ENCODE results near the gene PEAK1. TPM values are rescaled to one million over a fixed set of nuclear protein-coding genes. Genes with fewer than 3 reads are reported as not detected.

The PEAK1 gene
- total RNA-seq, 2 donors from 2014 or later, result 33.5 to 54.4 TPM

DNA sequence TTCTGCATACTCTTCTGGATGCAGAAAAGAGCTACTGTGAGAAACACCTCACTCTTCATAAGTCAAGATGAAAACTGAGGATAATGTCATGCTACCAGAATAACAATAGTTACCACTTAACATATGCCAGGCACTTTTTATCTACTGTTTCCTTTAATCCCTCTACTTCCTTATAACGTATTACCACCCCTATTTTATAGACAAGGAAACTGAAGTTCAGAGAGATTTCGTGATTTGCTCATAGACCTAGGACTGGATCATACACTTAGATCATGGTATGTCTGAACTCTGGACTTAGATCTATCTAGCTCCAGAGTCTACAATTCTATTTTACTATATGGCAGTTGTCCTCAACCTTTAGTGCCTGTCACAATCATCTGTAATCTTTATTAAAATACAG is 193.3 kb downstream of the PEAK1 start:
- Histone ChIP-seq H3K27me3 (no peaks in the 10 kb centered on the region), H3K4me3 (no peak overlapping the region), H3K36me3 (no peaks in the 10 kb centered on the region), H3K4me1 (no peaks in the 10 kb centered on the region), H3K9me3 (no peaks in the 10 kb centered on the region), H3K9ac (ENCODE audit: low read depth in 2 of 2, low read length in 2 of 2) (no peak overlapping the region), H3K27ac (peak overlapping the region; percentile 54)
- intact Hi-C loops (cut with DNase I), result no loop called here
- DNase-seq, result no peak
- TF ChIP-seq, protein P1, sequence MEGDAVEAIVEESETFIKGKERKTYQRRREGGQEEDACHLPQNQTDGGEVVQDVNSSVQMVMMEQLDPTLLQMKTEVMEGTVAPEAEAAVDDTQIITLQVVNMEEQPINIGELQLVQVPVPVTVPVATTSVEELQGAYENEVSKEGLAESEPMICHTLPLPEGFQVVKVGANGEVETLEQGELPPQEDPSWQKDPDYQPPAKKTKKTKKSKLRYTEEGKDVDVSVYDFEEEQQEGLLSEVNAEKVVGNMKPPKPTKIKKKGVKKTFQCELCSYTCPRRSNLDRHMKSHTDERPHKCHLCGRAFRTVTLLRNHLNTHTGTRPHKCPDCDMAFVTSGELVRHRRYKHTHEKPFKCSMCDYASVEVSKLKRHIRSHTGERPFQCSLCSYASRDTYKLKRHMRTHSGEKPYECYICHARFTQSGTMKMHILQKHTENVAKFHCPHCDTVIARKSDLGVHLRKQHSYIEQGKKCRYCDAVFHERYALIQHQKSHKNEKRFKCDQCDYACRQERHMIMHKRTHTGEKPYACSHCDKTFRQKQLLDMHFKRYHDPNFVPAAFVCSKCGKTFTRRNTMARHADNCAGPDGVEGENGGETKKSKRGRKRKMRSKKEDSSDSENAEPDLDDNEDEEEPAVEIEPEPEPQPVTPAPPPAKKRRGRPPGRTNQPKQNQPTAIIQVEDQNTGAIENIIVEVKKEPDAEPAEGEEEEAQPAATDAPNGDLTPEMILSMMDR (IDR thresholded peaks at IDR 0.05), result no peak

- Histone ChIP-seq H3K27ac (peak overlapping the region; percentile 54), H3K4me1 (no peaks in the 10 kb centered on the region), H3K9me3 (no peaks in the 10 kb centered on the region), H3K27me3 (no peaks in the 10 kb centered on the region), H3K4me3 (no peak overlapping the region), H3K36me3 (no peaks in the 10 kb centered on the region), H3K9ac (ENCODE audit: low read depth in 2 of 2, low read length in 2 of 2) (no peak overlapping the region)
- no peak for DNase-seq
- intact Hi-C loops (cut with DNase I), result no loop called here
- TF ChIP-seq, protein P1 (IDR thresholded peaks at IDR 0.05), result no peak
These were observed 194.3 kb downstream of the PEAK1 start for GRCh38 chr15:77225646-77226045.

- Histone ChIP-seq H3K9me3 (no peaks in the 10 kb centered on the region), H3K9ac (ENCODE audit: low read depth in 2 of 2, low read length in 2 of 2) (no peak overlapping the region), H3K4me1 (no peaks in the 10 kb centered on the region), H3K27ac (no peak overlapping the region), H3K4me3 (no peak overlapping the region), H3K27me3 (no peaks in the 10 kb centered on the region), H3K36me3 (no peaks in the 10 kb centered on the region)
- TF ChIP-seq, protein P1 (IDR thresholded peaks at IDR 0.05), result no peak
- intact Hi-C loops (cut with DNase I), result no loop called here
- DNase-seq, result no peak
These were observed 194.8 kb downstream of the PEAK1 start for GRCh38 chr15:77225088-77225487.

DNA sequence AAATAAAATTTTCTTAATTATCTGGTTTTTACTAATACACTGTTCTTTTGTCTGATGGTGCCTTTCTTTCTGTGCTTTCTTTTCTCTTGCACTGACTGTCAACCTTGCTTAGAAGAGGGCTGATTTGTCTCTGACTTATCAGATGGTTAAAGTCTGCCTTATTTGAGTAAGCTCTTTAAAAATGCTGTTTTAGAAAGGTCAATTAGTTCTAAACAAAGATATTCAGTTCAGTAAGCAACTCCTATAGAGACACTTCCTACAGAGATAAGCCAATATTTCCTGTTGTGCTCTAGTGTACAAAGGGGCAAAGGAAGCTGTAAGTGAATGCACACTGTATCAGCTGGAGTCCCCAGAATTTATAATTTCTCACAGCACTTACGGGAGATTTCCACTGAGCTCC is 195.6 kb downstream of the PEAK1 start:
- no peak for DNase-seq
- no peak overlapping the region for H3K9ac ChIP-seq (ENCODE audit: low read depth in 2 of 2, low read length in 2 of 2)

GRCh38 chr15:77221708-77222107 is 198.2 kb downstream of the PEAK1 start:
- intact Hi-C loops (cut with DNase I), result no loop called here
- Histone ChIP-seq H3K36me3 (no peaks in the 10 kb centered on the region), H3K27me3 (no peaks in the 10 kb centered on the region), H3K9me3 (no peaks in the 10 kb centered on the region), H3K4me1 (no peaks in the 10 kb centered on the region), H3K4me3 (no peak overlapping the region), H3K27ac (no peak overlapping the region), H3K9ac (ENCODE audit: low read depth in 2 of 2, low read length in 2 of 2) (no peak overlapping the region)
- no peak for DNase-seq
- TF ChIP-seq, protein P1 (IDR thresholded peaks at IDR 0.05), result no peak

More for the DNA sequence above, 195.6 kb downstream of the PEAK1 start:
- Histone ChIP-seq H3K9me3 (no peaks in the 10 kb centered on the region), H3K4me3 (no peak overlapping the region), H3K4me1 (no peaks in the 10 kb centered on the region), H3K27ac (no peak overlapping the region), H3K36me3 (no peaks in the 10 kb centered on the region), H3K27me3 (no peaks in the 10 kb centered on the region)
- intact Hi-C loops (cut with DNase I), result no loop called here
- TF ChIP-seq, protein P1 (IDR thresholded peaks at IDR 0.05), result no peak

GRCh38 chr15:77221174-77221573 is 198.7 kb downstream of the PEAK1 start:
- Histone ChIP-seq H3K27me3 (no peaks in the 10 kb centered on the region), H3K4me3 (no peak overlapping the region), H3K9ac (ENCODE audit: low read depth in 2 of 2, low read length in 2 of 2) (no peak overlapping the region), H3K36me3 (no peaks in the 10 kb centered on the region), H3K27ac (no peak overlapping the region), H3K4me1 (no peaks in the 10 kb centered on the region), H3K9me3 (no peaks in the 10 kb centered on the region)
- intact Hi-C loops (cut with DNase I), result no loop called here
- TF ChIP-seq, protein P1 (IDR thresholded peaks at IDR 0.05), result no peak
- DNase-seq, result no peak

Measured in colonic mucosa (tissue), 4 donors.